HTERT RPE-1 (cell line): ENCODE data around the gene MTCL3.
"Not testable (repeated sequence)": the region's sequence is repeated elsewhere in the genome, so short reads cannot be mapped to it uniquely, and the experiment has no call there.

Source experiments
- in situ Hi-C: fragments of 300-500 bp; cut with MboI; formaldehyde crosslinking; loops from 4 replicates; pipeline ENCODE4 v1.14.3; 2020; ENCODE audit warnings: low sequenced_read_pairs

The MTCL3 gene

DNA sequence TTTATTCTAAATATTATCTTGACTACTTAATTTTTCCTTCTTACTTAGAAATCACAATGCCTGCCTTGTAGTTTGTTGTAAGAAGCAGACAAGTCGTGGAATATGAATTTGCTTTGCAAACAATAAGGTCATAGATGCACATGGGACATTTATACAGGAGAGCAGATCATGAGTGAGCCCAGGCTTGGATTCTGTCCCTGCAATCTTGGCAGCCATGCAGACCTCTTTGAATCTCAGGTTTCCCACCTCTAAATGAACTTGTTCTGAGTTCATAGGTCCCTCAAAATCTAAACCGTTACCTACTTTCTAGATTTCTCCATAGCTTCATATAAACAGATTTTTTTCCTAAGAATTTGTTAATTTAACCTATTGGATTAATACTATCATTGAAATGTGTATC lies 79.4 kb downstream of the MTCL3 start:
- in situ Hi-C loops, result no loop called here

DNA sequence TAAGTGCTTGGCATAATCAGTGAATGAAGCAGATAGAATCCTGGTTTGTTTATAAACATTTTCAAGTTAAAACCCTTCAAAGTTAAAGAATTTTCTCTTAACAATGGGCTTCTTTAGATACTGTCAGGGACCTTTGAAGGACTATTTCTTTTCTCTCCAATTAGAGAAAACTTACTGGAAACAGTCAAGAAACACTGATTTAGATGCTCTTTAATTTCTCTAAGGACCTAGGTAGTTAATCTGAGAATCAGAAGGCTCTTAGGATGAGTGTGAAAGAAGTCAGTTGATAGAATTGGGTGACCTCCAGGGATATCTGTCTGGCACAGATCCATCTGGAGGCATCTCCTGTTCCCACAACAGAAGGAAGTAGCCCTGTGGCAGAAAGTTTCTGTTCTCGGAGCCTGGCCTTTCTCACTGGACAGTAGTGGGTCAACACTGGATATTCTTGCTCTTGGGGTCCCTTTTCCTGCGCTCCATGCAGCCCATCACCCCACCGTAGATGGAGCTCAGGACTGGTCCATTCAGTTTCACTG lies 82.5 kb downstream of the MTCL3 start:
- in situ Hi-C loops, result no loop called here

DNA sequence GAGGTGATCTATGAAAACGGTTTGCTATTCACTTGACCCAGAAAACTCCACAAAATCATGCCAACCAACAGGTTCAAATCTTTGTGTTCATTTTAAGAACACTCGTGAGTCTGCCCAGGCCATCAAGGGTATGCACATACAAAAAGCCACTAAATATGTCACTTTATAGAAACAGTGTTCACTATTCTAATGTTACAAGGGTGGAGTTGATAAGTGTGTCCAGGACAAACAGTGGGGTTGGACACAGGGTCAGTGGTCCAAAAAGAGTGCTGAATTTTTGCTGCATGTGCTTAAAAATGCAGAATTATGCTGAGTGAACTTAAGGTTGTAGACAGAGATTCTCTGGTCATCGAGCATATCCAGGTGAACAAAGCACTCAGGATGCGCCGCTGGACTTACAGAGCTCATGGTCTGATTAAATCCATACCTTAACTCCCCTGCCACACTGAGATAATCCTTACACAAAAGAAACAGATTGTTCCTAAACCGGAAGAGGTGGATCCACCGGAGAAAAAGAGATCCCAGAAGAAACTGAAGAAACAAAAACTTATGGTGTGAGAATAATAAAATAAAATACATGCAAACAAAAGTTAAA lies 83.4 kb downstream of the MTCL3 start:
- in situ Hi-C loops, result no loop called here

DNA sequence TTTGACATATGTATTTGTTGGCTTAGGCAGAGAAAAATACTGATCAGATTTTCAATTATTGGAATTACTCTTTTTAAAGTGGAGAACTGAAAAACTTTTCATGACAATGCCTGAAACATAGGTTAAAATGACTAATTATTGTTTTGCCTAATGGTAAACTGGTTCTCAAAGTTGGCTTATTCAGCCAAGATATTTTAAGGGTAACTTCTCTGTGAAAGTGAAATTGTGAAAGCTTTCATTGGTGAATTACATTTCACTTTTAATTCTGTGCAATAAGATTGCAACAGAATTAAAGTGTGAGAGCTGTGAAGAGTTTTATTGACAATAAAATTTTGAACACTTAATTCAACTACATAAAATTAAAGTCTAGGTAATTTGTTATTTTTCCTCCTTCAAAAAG lies 84.5 kb downstream of the MTCL3 start:
- in situ Hi-C loops, result no loop called here

DNA sequence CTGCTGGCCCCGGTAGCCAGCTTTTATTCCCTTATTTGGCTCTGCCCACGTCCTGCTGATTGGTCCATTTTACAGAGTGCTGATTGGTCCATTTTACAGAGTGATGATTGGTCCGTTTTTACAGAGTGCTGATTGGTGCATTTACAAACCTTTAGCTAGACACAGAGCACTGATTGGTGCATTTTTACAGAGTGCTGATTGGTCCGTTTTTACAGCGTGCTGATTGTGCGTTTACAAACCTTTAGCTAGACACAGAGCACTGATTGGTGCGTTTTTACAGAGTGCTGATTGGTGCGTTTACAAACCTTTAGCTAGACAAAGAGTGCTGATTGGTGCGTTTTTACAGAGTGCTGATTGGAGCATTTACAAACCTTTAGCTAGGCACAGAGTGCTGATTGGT lies 90.6 kb downstream of the MTCL3 start:
- in situ Hi-C loops, result not testable (repeated sequence)

DNA sequence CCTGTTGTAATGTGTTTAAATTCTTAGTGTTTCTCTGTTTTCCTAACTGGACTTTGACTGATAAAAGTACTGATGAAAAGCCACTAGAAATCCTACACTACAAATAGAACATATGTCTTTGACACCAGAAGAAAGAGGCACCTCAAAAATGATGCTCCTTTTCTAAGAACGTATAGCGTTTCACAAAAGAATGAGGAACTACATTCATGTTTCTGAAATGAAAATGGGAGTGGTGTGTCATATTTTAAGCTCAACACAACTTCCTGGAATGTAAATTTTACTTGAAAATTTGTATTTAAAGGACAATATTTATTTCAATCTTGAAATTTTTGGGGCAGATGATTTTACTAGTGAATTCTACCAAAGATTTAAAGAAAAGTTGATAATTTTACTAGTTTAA lies 95.2 kb downstream of the MTCL3 start:
- in situ Hi-C loops, result no loop called here
